CD4-positive, alpha-beta T cell treated with Interferon gamma for 1 hour (primary cell): ENCODE results near the gene BRPF3.

Experiments
- DNase-seq: peaks from one replicate; pipeline ENCODE4 v3.0.0-alpha.2; 2020

Gene BRPF3

GRCh38 chr6:36272234-36272633, 75.7 kb downstream of the BRPF3 start:
- DNase-seq: no peak

GRCh38 chr6:36273067-36273466, 76.5 kb downstream of the BRPF3 start:
- no peak for DNase-seq

GRCh38 chr6:36273802-36274514, 77.4 kb downstream of the BRPF3 start:
- DNase-seq: no peak

GRCh38 chr6:36276581-36277536, 80.3 kb downstream of the BRPF3 start:
- no peak for DNase-seq

GRCh38 chr6:36277946-36278470, 81.5 kb downstream of the BRPF3 start:
- DNase-seq: no peak

- no peak for DNase-seq
Measured at GRCh38 chr6:36280467-36280866, 83.9 kb downstream of the BRPF3 start.

- no peak for DNase-seq
Measured at GRCh38 chr6:36280983-36281382, 84.4 kb downstream of the BRPF3 start.
